ENCODE measurements around the gene PIGH. TPM values are rescaled to one million over a fixed set of nuclear protein-coding genes. Genes with fewer than 3 reads are reported as not detected.

Gene PIGH
- total RNA-seq, 2 donors from 2014 or later, result 4.5 to 7.5 TPM

- H3K9ac ChIP-seq (ENCODE audit: extremely low read depth, low read length, poor library complexity, severe bottlenecking), result no peak overlapping the region
- H3K27me3 Mint-ChIP-seq (ENCODE audit: insufficient read depth), result no peaks in the 10 kb centered on the region
- H3K36me3 ChIP-seq (ENCODE audit: control insufficient read depth, insufficient read depth, low read length), result peaks cover 31% of the 10 kb centered on the region
- no peak overlapping the region for H3K4me3 Mint-ChIP-seq
- 85 to 89% methylated on average over 5 to 6 of the region's 6 CpGs for WGBS, 2 experiments (ENCODE audit: insufficient coverage in 1 of 2, insufficient read length in 1 of 2)
- H3K9me3 ChIP-seq (ENCODE audit: control insufficient read depth, low read length), result no peaks in the 10 kb centered on the region
- no peak overlapping the region for H3K4me3 ChIP-seq (ENCODE audit: low read length)
- no peak overlapping the region for H3K27ac ChIP-seq (ENCODE audit: low read depth, low read length)
- H3K36me3 Mint-ChIP-seq (ENCODE audit: low read depth), result peaks cover 31% of the 10 kb centered on the region
- no peaks in the 10 kb centered on the region for H3K4me1 Mint-ChIP-seq
- peak; percentile 77 for DNase-seq
- peak; percentile 87 for TF ChIP-seq CTCF (conservative IDR thresholded peaks at IDR 0.05)
- no peaks in the 10 kb centered on the region for H3K27me3 ChIP-seq (ENCODE audit: control insufficient read depth, insufficient read depth, low read length, poor library complexity, severe bottlenecking)
- H3K27ac Mint-ChIP-seq, result no peak overlapping the region
- no peaks in the 10 kb centered on the region for H3K4me1 ChIP-seq (ENCODE audit: control insufficient read depth, insufficient read depth, low read length)
- H3K9me3 Mint-ChIP-seq, result no peaks in the 10 kb centered on the region
These were observed 16.1 kb downstream of the PIGH start for GRCh38 chr14:67583711-67584644.

- Histone ChIP-seq H3K27ac (ENCODE audit: low read depth, low read length) (no peak overlapping the region), H3K4me3 (ENCODE audit: low read length) (no peak overlapping the region), H3K27me3 (ENCODE audit: control insufficient read depth, insufficient read depth, low read length, poor library complexity, severe bottlenecking) (no peaks in the 10 kb centered on the region), H3K9ac (ENCODE audit: extremely low read depth, low read length, poor library complexity, severe bottlenecking) (no peak overlapping the region), H3K4me1 (ENCODE audit: control insufficient read depth, insufficient read depth, low read length) (no peaks in the 10 kb centered on the region), H3K36me3 (ENCODE audit: control insufficient read depth, insufficient read depth, low read length) (peaks cover 14% of the 10 kb centered on the region), H3K9me3 (ENCODE audit: control insufficient read depth, low read length) (no peaks in the 10 kb centered on the region)
- DNase-seq, result peak; percentile 42
- Mint-ChIP-seq H3K4me1 (no peaks in the 10 kb centered on the region), H3K27me3 (ENCODE audit: insufficient read depth) (no peaks in the 10 kb centered on the region), H3K27ac (no peak overlapping the region), H3K36me3 (ENCODE audit: low read depth) (peaks cover 36% of the 10 kb centered on the region), H3K9me3 (no peaks in the 10 kb centered on the region), H3K4me3 (no peak overlapping the region)
- TF ChIP-seq CTCF (conservative IDR thresholded peaks at IDR 0.05), result no peak
- 91 to 95% methylated on average over 6 to 7 of the region's 7 CpGs for WGBS, 2 experiments (ENCODE audit: insufficient coverage in 1 of 2, insufficient read length in 1 of 2)
These were observed 18.0 kb downstream of the PIGH start for GRCh38 chr14:67582061-67582460.

GRCh38 chr14:67581643-67582042 lies 18.4 kb downstream of the PIGH start:
- Mint-ChIP-seq H3K4me3 (no peak overlapping the region), H3K9me3 (no peaks in the 10 kb centered on the region), H3K36me3 (ENCODE audit: low read depth) (peaks cover 37% of the 10 kb centered on the region), H3K27ac (no peak overlapping the region), H3K27me3 (ENCODE audit: insufficient read depth) (no peaks in the 10 kb centered on the region), H3K4me1 (no peaks in the 10 kb centered on the region)
- Histone ChIP-seq H3K4me3 (ENCODE audit: low read length) (no peak overlapping the region), H3K27me3 (ENCODE audit: control insufficient read depth, insufficient read depth, low read length, poor library complexity, severe bottlenecking) (no peaks in the 10 kb centered on the region), H3K9me3 (ENCODE audit: control insufficient read depth, low read length) (no peaks in the 10 kb centered on the region), H3K36me3 (ENCODE audit: control insufficient read depth, insufficient read depth, low read length) (peaks cover 11% of the 10 kb centered on the region), H3K9ac (ENCODE audit: extremely low read depth, low read length, poor library complexity, severe bottlenecking) (no peak overlapping the region), H3K4me1 (ENCODE audit: control insufficient read depth, insufficient read depth, low read length) (no peaks in the 10 kb centered on the region), H3K27ac (ENCODE audit: low read depth, low read length) (no peak overlapping the region)
- WGBS, 2 experiments (ENCODE audit: insufficient coverage in 1 of 2, insufficient read length in 1 of 2), result 88 to 100% methylated on average over 1 of the region's 1 CpG
- no peak for TF ChIP-seq CTCF (conservative IDR thresholded peaks at IDR 0.05)
- no peak for DNase-seq
